Measurements from ENCODE around the gene ZMAT5. TPM values are rescaled to one million over a fixed set of nuclear protein-coding genes. Genes with fewer than 3 reads are reported as not detected.

Gene ZMAT5
- total RNA-seq, 1 experiment from 2014 or later: 21.0 TPM

DNA sequence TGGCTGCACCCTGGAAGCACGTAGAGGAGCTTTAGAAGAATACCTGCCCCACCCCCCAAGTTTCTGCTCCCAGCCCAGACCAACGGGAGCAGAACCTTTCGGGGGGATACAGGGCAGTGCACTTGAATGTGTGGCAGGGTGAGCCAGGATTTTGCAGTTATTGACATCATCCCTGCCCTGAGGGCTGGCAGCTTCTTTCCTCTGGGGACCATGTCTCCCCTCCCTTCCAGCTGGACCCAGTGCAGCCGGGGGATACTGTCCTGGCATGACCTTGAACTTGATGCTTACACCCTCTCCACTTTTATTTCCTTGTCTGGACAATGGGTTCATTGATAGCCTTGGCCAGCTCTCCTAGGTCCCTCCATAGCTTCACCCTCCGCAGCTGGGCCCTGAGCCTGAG lies 51.1 kb downstream of the ZMAT5 start:
- peaks cover 91% of the 10 kb centered on the region for H3K27me3 Mint-ChIP-seq (ENCODE audit: unreplicated experiment)
- H3K9me3 Mint-ChIP-seq (ENCODE audit: low read depth, unreplicated experiment): no peaks in the 10 kb centered on the region
- peaks cover 14% of the 10 kb centered on the region for H3K36me3 Mint-ChIP-seq (ENCODE audit: insufficient read depth, unreplicated experiment)
- H3K4me1 Mint-ChIP-seq (ENCODE audit: low read depth, unreplicated experiment): peaks cover 24% of the 10 kb centered on the region
- TF ChIP-seq, protein P1, sequence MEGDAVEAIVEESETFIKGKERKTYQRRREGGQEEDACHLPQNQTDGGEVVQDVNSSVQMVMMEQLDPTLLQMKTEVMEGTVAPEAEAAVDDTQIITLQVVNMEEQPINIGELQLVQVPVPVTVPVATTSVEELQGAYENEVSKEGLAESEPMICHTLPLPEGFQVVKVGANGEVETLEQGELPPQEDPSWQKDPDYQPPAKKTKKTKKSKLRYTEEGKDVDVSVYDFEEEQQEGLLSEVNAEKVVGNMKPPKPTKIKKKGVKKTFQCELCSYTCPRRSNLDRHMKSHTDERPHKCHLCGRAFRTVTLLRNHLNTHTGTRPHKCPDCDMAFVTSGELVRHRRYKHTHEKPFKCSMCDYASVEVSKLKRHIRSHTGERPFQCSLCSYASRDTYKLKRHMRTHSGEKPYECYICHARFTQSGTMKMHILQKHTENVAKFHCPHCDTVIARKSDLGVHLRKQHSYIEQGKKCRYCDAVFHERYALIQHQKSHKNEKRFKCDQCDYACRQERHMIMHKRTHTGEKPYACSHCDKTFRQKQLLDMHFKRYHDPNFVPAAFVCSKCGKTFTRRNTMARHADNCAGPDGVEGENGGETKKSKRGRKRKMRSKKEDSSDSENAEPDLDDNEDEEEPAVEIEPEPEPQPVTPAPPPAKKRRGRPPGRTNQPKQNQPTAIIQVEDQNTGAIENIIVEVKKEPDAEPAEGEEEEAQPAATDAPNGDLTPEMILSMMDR (IDR thresholded peaks at IDR 0.05; ENCODE audit: unreplicated experiment): no peak
- no peak overlapping the region for H3K27ac Mint-ChIP-seq (ENCODE audit: unreplicated experiment)
- CTCF ChIA-PET: interaction anchor here (1.0 to 2.1 kb wide), 2 partner anchors 14 to 57 kb away, joined by 3 to 13 read pairs; no protein-coding TSS in a partner anchor
- no peak for DNase-seq
- intact Hi-C loops (cut with micrococcal nuclease; ENCODE audit: unreplicated experiment): no loop called here
- no TSS peak for BruUV-seq (replicated peaks)
- no peak overlapping the region for H3K4me3 Mint-ChIP-seq (ENCODE audit: low read depth, unreplicated experiment)

DNA sequence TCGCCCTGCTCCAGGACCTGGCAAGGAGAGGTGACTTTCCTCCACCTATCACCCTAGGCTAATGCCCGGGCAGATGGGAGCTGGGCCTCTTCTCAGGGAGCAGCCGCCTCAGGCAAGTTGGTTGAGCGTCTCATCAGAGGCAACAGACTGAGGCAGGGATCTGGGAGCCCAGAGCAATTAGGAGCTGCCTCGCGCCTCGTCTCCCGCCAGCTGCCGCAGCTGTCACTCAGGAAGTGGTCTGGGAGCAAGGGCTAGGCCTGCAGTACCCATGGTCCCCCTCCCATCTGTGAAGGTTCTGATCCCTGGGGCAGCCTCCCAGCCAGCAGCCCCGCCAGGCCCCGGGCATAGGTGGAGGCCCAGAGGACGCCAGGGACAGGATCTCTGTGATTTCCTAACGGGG lies 51.6 kb downstream of the ZMAT5 start:
- Mint-ChIP-seq H3K9me3 (ENCODE audit: low read depth, unreplicated experiment) (no peaks in the 10 kb centered on the region), H3K27ac (ENCODE audit: unreplicated experiment) (no peak overlapping the region), H3K4me1 (ENCODE audit: low read depth, unreplicated experiment) (peaks cover 24% of the 10 kb centered on the region), H3K36me3 (ENCODE audit: insufficient read depth, unreplicated experiment) (peaks cover 14% of the 10 kb centered on the region), H3K27me3 (ENCODE audit: unreplicated experiment) (peaks cover 96% of the 10 kb centered on the region), H3K4me3 (ENCODE audit: low read depth, unreplicated experiment) (no peak overlapping the region)
- intact Hi-C loops (cut with micrococcal nuclease; ENCODE audit: unreplicated experiment): no loop called here
- CTCF ChIA-PET: interaction anchor here (1.0 to 2.1 kb wide), 2 partner anchors 13 to 58 kb away, joined by 3 to 13 read pairs; no protein-coding TSS in a partner anchor
- no TSS peak for BruUV-seq (replicated peaks)
- TF ChIP-seq, protein P1 (IDR thresholded peaks at IDR 0.05; ENCODE audit: unreplicated experiment): no peak
- no peak for DNase-seq

DNA sequence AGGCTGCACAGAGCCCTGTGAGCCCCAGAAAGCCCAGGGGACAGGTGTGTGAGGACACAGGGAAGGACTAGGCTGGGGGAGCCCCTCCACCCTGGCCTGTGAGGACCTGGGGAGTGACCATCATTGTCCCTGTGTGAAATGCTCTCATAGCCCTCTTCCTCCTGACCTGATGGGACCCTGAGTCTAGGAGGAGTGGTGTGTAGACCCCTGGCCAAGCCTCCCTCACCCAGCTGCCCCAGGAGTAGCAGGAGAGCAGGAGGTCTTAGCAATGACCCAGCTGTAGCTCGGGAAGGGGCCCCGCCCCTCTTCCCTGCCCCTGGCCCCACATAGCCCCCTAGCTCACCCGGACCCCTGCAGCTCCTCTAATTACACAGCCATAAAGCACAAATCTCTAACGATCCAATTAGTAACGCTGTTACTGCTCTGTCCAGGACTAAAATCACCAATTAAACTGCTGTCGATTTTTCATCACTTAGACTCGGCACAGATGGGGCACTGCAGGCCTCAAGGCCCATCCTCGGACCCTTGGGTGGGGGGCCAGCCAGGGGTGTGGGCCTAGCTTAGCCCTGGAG lies 53.6 kb downstream of the ZMAT5 start:
- CTCF ChIA-PET: no interaction called here
- no peak overlapping the region for H3K4me3 Mint-ChIP-seq (ENCODE audit: low read depth, unreplicated experiment)
- intact Hi-C loops (cut with micrococcal nuclease; ENCODE audit: unreplicated experiment): no loop called here
- H3K27me3 Mint-ChIP-seq (ENCODE audit: unreplicated experiment): peaks cover 97% of the 10 kb centered on the region
- H3K36me3 Mint-ChIP-seq (ENCODE audit: insufficient read depth, unreplicated experiment): peaks cover 8% of the 10 kb centered on the region
- DNase-seq: no peak
- H3K4me1 Mint-ChIP-seq (ENCODE audit: low read depth, unreplicated experiment): peaks cover 24% of the 10 kb centered on the region
- BruUV-seq (replicated peaks): no TSS peak
- no peak overlapping the region for H3K27ac Mint-ChIP-seq (ENCODE audit: unreplicated experiment)
- no peaks in the 10 kb centered on the region for H3K9me3 Mint-ChIP-seq (ENCODE audit: low read depth, unreplicated experiment)
- TF ChIP-seq, protein P1 (IDR thresholded peaks at IDR 0.05; ENCODE audit: unreplicated experiment): no peak

DNA sequence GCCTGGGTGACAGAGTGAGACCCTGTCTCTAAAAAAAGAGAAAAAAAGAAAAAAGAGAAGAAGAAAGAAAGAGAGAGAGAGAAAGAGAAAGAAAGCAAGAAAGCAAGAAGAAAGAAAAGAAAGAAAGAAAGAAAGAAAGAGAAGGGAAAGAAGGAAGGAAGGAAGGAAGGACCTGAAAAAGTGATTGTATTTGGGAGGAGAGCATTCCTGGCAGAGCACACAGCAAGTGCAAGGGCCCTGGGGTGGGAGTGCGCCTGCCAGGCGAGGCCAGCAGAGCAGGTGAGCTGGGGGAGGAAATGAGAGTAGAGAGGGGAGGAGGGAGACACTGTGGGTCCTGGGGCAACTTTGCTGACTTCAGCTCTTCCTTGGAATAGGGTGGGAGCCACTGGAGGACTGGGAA lies 54.7 kb downstream of the ZMAT5 start:
- Mint-ChIP-seq H3K4me3 (ENCODE audit: low read depth, unreplicated experiment) (no peak overlapping the region), H3K36me3 (ENCODE audit: insufficient read depth, unreplicated experiment) (peaks cover 8% of the 10 kb centered on the region), H3K27me3 (ENCODE audit: unreplicated experiment) (peaks cover 97% of the 10 kb centered on the region), H3K27ac (ENCODE audit: unreplicated experiment) (no peak overlapping the region), H3K4me1 (ENCODE audit: low read depth, unreplicated experiment) (peaks cover 24% of the 10 kb centered on the region), H3K9me3 (ENCODE audit: low read depth, unreplicated experiment) (no peaks in the 10 kb centered on the region)
- CTCF ChIA-PET: interaction anchor here (0.6 kb wide), 1 partner anchor 1145 kb away, joined by 3 read pairs; no protein-coding TSS in a partner anchor
- TF ChIP-seq, protein P1 (IDR thresholded peaks at IDR 0.05; ENCODE audit: unreplicated experiment): no peak
- DNase-seq: no peak
- no TSS peak for BruUV-seq (replicated peaks)
- intact Hi-C loops (cut with micrococcal nuclease; ENCODE audit: unreplicated experiment): no loop called here

All from Calu3 (cell line).